RWPE2 (cell line): ENCODE results near the gene TENT5C.

Source experiments
- ATAC-seq: fragments of 200-7000 bp; cut with Tn5 transposase; 3 replicates; pipeline ENCODE4 v1.9.1; 2021; ENCODE audit warnings: low read depth
- DNase-seq: peaks from one replicate; pipeline ENCODE4 v3.0.0-alpha.2; 2020; ENCODE audit warnings: low spot score
- H3K27ac ChIP-seq: fragments of 450-650 bp; 2 replicates; pipeline ENCODE4 v1.5.1; 2017; ENCODE audit warnings: mild to moderate bottlenecking; ENCODE audit not compliant: poor library complexity, severe bottlenecking
- H3K27me3 ChIP-seq: fragments of 250-450 bp; sonication (Bioruptor Pico); 2 replicates; pipeline ENCODE4 v1.5.1; 2021; ENCODE audit warnings: mild to moderate bottlenecking, moderate library complexity; ENCODE audit not compliant: insufficient read depth, poor library complexity, severe bottlenecking
- H3K36me3 ChIP-seq: fragments of 250-450 bp; sonication (Bioruptor Pico); 2 replicates; pipeline ENCODE4 v1.5.1; 2020; ENCODE audit warnings: low read depth, mild to moderate bottlenecking, moderate library complexity
- H3K4me1 ChIP-seq: fragments of 250-450 bp; sonication (Bioruptor Pico); 2 replicates; pipeline ENCODE4 v1.5.1; 2021; ENCODE audit warnings: mild to moderate bottlenecking, moderate library complexity; ENCODE audit not compliant: insufficient read depth, poor library complexity, severe bottlenecking
- H3K4me3 ChIP-seq: fragments of 250-450 bp; sonication (Bioruptor Pico); 2 replicates; pipeline ENCODE4 v1.5.1; 2021; ENCODE audit warnings: mild to moderate bottlenecking, moderate library complexity; ENCODE audit not compliant: severe bottlenecking
- H3K9me3 ChIP-seq: fragments of 250-450 bp; sonication (Bioruptor Pico); 2 replicates; pipeline ENCODE4 v1.5.1; 2021; ENCODE audit warnings: mild to moderate bottlenecking, moderate library complexity; ENCODE audit not compliant: severe bottlenecking
- CTCF ChIP-seq: fragments of 450-650 bp; IDR thresholded peaks from one replicate; pipeline ENCODE4 v1.5.1; 2017; ENCODE audit warnings: mild to moderate bottlenecking, moderate library complexity; ENCODE audit not compliant: poor library complexity, severe bottlenecking

Gene TENT5C

DNA sequence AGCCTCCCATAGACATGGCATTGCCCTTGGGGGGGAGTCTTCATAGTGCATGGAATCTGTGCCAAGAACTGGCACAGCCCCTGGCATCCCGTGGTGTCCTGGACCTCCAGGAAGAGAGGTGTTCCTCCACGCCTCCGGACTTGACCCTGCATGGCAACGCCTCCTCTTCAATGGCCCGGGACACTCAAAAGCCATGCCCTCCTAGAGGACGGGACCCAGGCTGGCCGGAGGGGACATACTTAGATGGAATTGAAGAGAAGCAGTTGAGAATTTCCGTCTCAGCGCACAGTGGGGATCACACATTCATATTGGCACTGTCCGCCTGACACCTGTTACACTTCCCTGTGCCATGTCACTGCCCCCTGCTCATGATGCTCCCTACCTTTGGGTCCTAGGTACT lies 38.4 kb upstream of the TENT5C start:
- H3K9me3 ChIP-seq = no peaks in the 10 kb centered on the region
- TF ChIP-seq CTCF = no peak
- peaks cover 6% of the 10 kb centered on the region for H3K27me3 ChIP-seq
- no peak overlapping the region for H3K4me3 ChIP-seq
- no peak for DNase-seq
- ATAC-seq = no peak
- H3K36me3 ChIP-seq = no peaks in the 10 kb centered on the region
- H3K27ac ChIP-seq = no peak overlapping the region
- H3K4me1 ChIP-seq = no peaks in the 10 kb centered on the region

DNA sequence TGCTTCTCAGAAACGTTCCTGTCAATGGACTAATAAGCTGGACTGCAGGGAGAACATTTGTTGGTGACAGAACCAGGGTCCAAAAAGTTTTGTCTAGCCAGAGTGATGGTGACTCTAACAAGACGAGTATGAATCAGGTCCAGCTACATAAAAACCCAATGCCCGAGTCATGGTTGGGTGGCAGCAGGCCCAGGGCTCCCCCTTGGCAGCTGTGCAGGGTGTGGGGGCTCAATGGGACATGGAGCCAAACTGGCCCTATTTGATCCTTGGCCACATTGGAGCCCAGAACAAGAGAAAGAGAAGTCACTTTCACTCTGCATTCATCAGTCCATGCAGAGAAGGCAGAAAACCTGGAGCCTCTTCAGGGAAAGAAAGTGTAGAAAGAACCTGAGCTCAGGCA lies 37.9 kb upstream of the TENT5C start:
- no peak for DNase-seq
- ATAC-seq = no peak
- no peak for TF ChIP-seq CTCF

GRCh38 chr1:117568999-117569398 lies 36.8 kb upstream of the TENT5C start:
- no peaks in the 10 kb centered on the region for H3K9me3 ChIP-seq
- ATAC-seq = no peak
- TF ChIP-seq CTCF = no peak
- no peaks in the 10 kb centered on the region for H3K36me3 ChIP-seq
- H3K4me1 ChIP-seq = no peaks in the 10 kb centered on the region
- peaks cover 6% of the 10 kb centered on the region for H3K27me3 ChIP-seq
- DNase-seq = no peak
- no peak overlapping the region for H3K27ac ChIP-seq
- no peak overlapping the region for H3K4me3 ChIP-seq

More for the DNA sequence above, 37.9 kb upstream of the TENT5C start:
- Histone ChIP-seq H3K4me3 (no peak overlapping the region), H3K4me1 (no peaks in the 10 kb centered on the region), H3K27me3 (peaks cover 6% of the 10 kb centered on the region), H3K9me3 (no peaks in the 10 kb centered on the region), H3K36me3 (no peaks in the 10 kb centered on the region), H3K27ac (no peak overlapping the region)

DNA sequence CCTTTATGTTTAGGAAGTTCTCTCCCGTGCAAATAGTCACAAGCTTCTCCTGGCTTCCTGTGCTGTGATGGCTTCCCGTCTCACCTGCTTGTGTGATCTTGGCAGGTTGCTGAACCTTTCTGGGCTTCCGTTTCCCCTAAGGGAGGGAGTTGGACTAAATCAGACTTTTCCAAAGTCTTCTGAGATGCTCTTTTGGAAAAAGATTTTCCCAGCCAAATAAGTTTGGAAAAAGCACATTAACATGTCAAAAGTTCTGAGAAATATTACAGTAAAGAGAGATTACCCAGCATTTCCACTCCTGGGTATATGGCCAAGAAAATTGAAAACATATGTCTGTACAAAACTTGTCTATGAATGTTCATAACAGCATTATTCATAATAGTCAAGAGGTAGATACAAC lies 36.0 kb upstream of the TENT5C start:
- H3K9me3 ChIP-seq = no peaks in the 10 kb centered on the region
- DNase-seq (no peak), ATAC-seq (no peak)
- H3K27ac ChIP-seq = no peak overlapping the region
- no peak overlapping the region for H3K4me3 ChIP-seq
- peaks cover 6% of the 10 kb centered on the region for H3K27me3 ChIP-seq
- no peaks in the 10 kb centered on the region for H3K36me3 ChIP-seq
- TF ChIP-seq CTCF = no peak
- H3K4me1 ChIP-seq = no peaks in the 10 kb centered on the region

- TF ChIP-seq CTCF = no peak
- peaks cover 6% of the 10 kb centered on the region for H3K27me3 ChIP-seq
- no peaks in the 10 kb centered on the region for H3K36me3 ChIP-seq
- DNase-seq (no peak), ATAC-seq (no peak)
- H3K9me3 ChIP-seq = no peaks in the 10 kb centered on the region
- H3K4me1 ChIP-seq = no peaks in the 10 kb centered on the region
- no peak overlapping the region for H3K4me3 ChIP-seq
- no peak overlapping the region for H3K27ac ChIP-seq
These were observed 34.8 kb upstream of the TENT5C start for GRCh38 chr1:117570988-117571409.
